HEK293 (cell line): Measurements from ENCODE around the gene CYB5RL.
"Not testable (repeated sequence)": the region's sequence is repeated elsewhere in the genome, so short reads cannot be mapped to it uniquely, and the experiment has no call there.

ENCODE experiments used
- CTCF ChIA-PET: fragments of 350-600 bp; formaldehyde crosslinking; extraction: SDS; loops from one replicate; lab custom pipeline; 2021; ENCODE audit warnings: antibody characterized with exemption; lab: Yijun Ruan, JAX
- POLR2A ChIA-PET: fragments of 300-600 bp; formaldehyde crosslinking; extraction: SDS; loops from one replicate; lab custom pipeline; 2020; ENCODE audit warnings: antibody characterized with exemption, inconsistent platforms; lab: Yijun Ruan, JAX
- H3K27ac ChIP-seq: fragments of 200-500 bp; sonication (Bioruptor generic); 2 replicates; pipeline ENCODE4 v1.5.1; 2014; ENCODE audit warnings: low read depth, low read length, control low read depth, inconsistent platforms; ENCODE audit errors: extremely low read depth
- H3K36me3 ChIP-seq, 2 experiments: fragments of 200-500 bp in 1 of 2; sonication (Bioruptor generic) in 1 of 2; 1 replicate in 1 of 2; 2 replicates in 1 of 2; pipeline ENCODE4 v1.5.1; 2014 to 2017; ENCODE audit warnings: inconsistent platforms in 2 of 2, low read length in 2 of 2; ENCODE audit not compliant: control insufficient read depth in 2 of 2, insufficient read depth in 1 of 2
- H3K4me1 ChIP-seq: fragments of 200-500 bp; sonication (Bioruptor generic); 2 replicates; pipeline ENCODE4 v1.5.1; 2014; ENCODE audit warnings: mild to moderate bottlenecking, low read length, inconsistent platforms; ENCODE audit not compliant: control insufficient read depth, insufficient read depth
- H3K4me3 ChIP-seq: 2 replicates; pipeline ENCODE4 v1.5.1; 2011; ENCODE audit warnings: low read depth, mild to moderate bottlenecking, control low read depth, low read length, moderate library complexity
- H3K9me3 ChIP-seq: fragments of 200-500 bp; sonication (Bioruptor generic); 2 replicates; pipeline ENCODE4 v1.5.1; 2014; ENCODE audit warnings: low read depth, low read length, inconsistent platforms; ENCODE audit not compliant: control insufficient read depth, insufficient read depth
- BCL11A ChIP-seq: fragments of 450-650 bp; formaldehyde crosslinking; IDR thresholded peaks from 2 replicates; pipeline ENCODE4 v1.5.1; 2016; ENCODE audit warnings: low read depth, missing biosample characterization, missing genetic modification characterization
- HOXA7 ChIP-seq: sonication (generic); formaldehyde crosslinking; IDR thresholded peaks from 2 replicates; pipeline ENCODE4 v1.8.1; 2022; ENCODE audit warnings: missing genetic modification reagents, borderline replicate concordance
- SALL2 ChIP-seq: fragments of 450-650 bp; formaldehyde crosslinking; IDR thresholded peaks from 2 replicates; pipeline ENCODE4 v1.5.0; 2017; ENCODE audit warnings: missing biosample characterization, mild to moderate bottlenecking, missing genetic modification characterization, borderline replicate concordance
- ZBTB1 ChIP-seq: fragments of 450-650 bp; formaldehyde crosslinking; IDR thresholded peaks from 2 replicates; pipeline ENCODE4 v1.5.1; 2016; ENCODE audit warnings: missing biosample characterization, missing genetic modification characterization
- ZNF169 ChIP-seq: fragments of 450-650 bp; formaldehyde crosslinking; IDR thresholded peaks from 2 replicates; pipeline ENCODE4 v1.5.1; 2016; ENCODE audit warnings: missing biosample characterization, missing genetic modification characterization
- ZNF19 ChIP-seq: fragments of 450-650 bp; formaldehyde crosslinking; IDR thresholded peaks from 2 replicates; pipeline ENCODE4; 2016; ENCODE audit warnings: missing biosample characterization, missing genetic modification characterization, low read depth
- ZNF2 ChIP-seq: fragments of 450-650 bp; formaldehyde crosslinking; IDR thresholded peaks from 2 replicates; pipeline ENCODE4 v1.5.1; 2016; ENCODE audit warnings: missing biosample characterization, missing genetic modification characterization
- ZNF23 ChIP-seq: fragments of 450-650 bp; formaldehyde crosslinking; IDR thresholded peaks from 2 replicates; pipeline ENCODE4 v1.5.1; 2016; ENCODE audit warnings: missing biosample characterization, missing genetic modification characterization, borderline replicate concordance
- ZNF324 ChIP-seq: fragments of 450-650 bp; formaldehyde crosslinking; IDR thresholded peaks from 2 replicates; pipeline ENCODE4 v1.5.1; 2016; ENCODE audit warnings: missing biosample characterization, missing genetic modification characterization
- ZNF391 ChIP-seq: fragments of 450-650 bp; formaldehyde crosslinking; IDR thresholded peaks from 2 replicates; pipeline ENCODE4 v1.5.1; 2016; ENCODE audit warnings: low read depth, missing biosample characterization, missing genetic modification characterization, borderline replicate concordance
- ZNF501 ChIP-seq: fragments of 450-650 bp; formaldehyde crosslinking; IDR thresholded peaks from 2 replicates; pipeline ENCODE4 v1.5.1; 2016; ENCODE audit warnings: missing biosample characterization, missing genetic modification characterization
- ZNF514 ChIP-seq: fragments of 450-650 bp; formaldehyde crosslinking; IDR thresholded peaks from 2 replicates; pipeline ENCODE4 v1.5.1; 2016; ENCODE audit warnings: missing biosample characterization, missing genetic modification characterization
- ZNF544 ChIP-seq: fragments of 450-650 bp; formaldehyde crosslinking; IDR thresholded peaks from 2 replicates; pipeline ENCODE4 v1.5.0; 2017; ENCODE audit warnings: missing biosample characterization, missing genetic modification characterization
- ZNF549 ChIP-seq: fragments of 450-650 bp; IDR thresholded peaks from 2 replicates; pipeline ENCODE4 v1.5.1; 2018; ENCODE audit warnings: missing biosample characterization, missing genetic modification characterization, mild to moderate bottlenecking, inconsistent platforms, moderate library complexity
- ZNF585B ChIP-seq: fragments of 450-650 bp; formaldehyde crosslinking; IDR thresholded peaks from 2 replicates; pipeline ENCODE4 v1.5.1; 2016; ENCODE audit warnings: missing biosample characterization, missing genetic modification characterization
- ZNF747 ChIP-seq: fragments of 450-650 bp; formaldehyde crosslinking; IDR thresholded peaks from 2 replicates; pipeline ENCODE4 v1.5.1; 2016; ENCODE audit warnings: missing biosample characterization, missing genetic modification characterization
- TF ChIP-seq, protein P1 (sequence below): fragments of 450-650 bp; formaldehyde crosslinking; IDR thresholded peaks from 2 replicates; pipeline ENCODE4 v1.5.1; 2016; ENCODE audit warnings: missing biosample characterization, missing genetic modification characterization, low read depth
- TF ChIP-seq, protein P2 (sequence below): fragments of 450-650 bp; formaldehyde crosslinking; IDR thresholded peaks from 2 replicates; pipeline ENCODE4 v1.5.1; 2017; ENCODE audit warnings: missing biosample characterization, missing genetic modification characterization
- TF ChIP-seq, protein P3 (sequence below): fragments of 450-650 bp; formaldehyde crosslinking; IDR thresholded peaks from 2 replicates; pipeline ENCODE4 v1.5.1; 2017; ENCODE audit warnings: missing biosample characterization, missing genetic modification characterization
- TF ChIP-seq, protein P4 (sequence below): fragments of 450-650 bp; formaldehyde crosslinking; IDR thresholded peaks from 2 replicates; pipeline ENCODE4 v1.5.1; 2016; ENCODE audit warnings: missing biosample characterization, missing genetic modification characterization

The CYB5RL gene

DNA sequence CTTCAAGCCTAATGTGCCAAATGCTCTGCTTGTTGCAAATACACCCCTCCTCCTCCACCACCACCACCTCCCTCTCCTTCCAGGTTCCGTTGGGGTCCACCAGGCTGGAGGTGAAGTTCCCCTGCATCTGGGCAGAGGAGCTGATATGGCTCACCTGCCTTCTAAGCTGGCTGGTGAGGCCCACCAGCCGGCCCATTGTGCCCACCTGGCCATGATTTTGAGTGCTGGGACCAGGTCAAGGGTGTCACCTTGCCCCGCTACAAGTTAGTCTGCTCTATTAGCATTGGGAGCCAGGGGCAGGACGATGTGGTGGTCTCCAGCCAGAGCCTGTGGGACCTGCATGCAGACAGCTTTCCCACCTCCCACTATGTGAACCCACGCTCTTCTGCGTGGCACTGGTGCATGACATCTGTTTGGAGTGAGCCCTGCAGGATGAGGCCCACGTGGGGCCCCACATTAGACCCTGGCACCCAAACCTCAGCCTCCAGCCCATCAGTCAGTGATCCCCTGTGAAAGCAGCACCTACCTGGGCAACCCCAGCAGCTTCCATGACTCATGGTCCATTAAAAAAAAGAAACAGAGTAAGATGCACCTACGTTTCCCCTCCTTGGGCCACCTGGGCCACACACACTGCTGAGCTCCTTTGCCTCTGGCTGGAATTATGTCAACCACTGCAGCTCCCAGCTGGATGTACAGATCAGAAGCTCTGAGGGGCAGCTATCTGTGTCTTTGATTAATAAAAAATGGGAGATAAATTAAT, 31.4 kb downstream of the CYB5RL start:
- ChIA-PET CTCF (interaction anchor here (0.5 to 1.6 kb wide), 4 partner anchors 13 to 323 kb away, joined by 3 to 6 read pairs (median 4); no protein-coding TSS in a partner anchor), POLR2A (no interaction called here)
- TF ChIP-seq ZNF23 (tag by site-specific recombination) = no peak
- no peak for TF ChIP-seq ZNF544
- TF ChIP-seq, protein P1, sequence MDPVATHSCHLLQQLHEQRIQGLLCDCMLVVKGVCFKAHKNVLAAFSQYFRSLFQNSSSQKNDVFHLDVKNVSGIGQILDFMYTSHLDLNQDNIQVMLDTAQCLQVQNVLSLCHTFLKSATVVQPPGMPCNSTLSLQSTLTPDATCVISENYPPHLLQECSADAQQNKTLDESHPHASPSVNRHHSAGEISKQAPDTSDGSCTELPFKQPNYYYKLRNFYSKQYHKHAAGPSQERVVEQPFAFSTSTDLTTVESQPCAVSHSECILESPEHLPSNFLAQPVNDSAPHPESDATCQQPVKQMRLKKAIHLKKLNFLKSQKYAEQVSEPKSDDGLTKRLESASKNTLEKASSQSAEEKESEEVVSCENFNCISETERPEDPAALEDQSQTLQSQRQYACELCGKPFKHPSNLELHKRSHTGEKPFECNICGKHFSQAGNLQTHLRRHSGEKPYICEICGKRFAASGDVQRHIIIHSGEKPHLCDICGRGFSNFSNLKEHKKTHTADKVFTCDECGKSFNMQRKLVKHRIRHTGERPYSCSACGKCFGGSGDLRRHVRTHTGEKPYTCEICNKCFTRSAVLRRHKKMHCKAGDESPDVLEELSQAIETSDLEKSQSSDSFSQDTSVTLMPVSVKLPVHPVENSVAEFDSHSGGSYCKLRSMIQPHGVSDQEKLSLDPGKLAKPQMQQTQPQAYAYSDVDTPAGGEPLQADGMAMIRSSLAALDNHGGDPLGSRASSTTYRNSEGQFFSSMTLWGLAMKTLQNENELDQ (tag by site-specific recombination) = no peak
- TF ChIP-seq ZNF747 (tag by site-specific recombination) = no peak
- TF ChIP-seq ZBTB1 (tag by site-specific recombination) = no peak
- no peak for TF ChIP-seq ZNF391 (tag by site-specific recombination)
- no peak for TF ChIP-seq SALL2
- TF ChIP-seq, protein P2, sequence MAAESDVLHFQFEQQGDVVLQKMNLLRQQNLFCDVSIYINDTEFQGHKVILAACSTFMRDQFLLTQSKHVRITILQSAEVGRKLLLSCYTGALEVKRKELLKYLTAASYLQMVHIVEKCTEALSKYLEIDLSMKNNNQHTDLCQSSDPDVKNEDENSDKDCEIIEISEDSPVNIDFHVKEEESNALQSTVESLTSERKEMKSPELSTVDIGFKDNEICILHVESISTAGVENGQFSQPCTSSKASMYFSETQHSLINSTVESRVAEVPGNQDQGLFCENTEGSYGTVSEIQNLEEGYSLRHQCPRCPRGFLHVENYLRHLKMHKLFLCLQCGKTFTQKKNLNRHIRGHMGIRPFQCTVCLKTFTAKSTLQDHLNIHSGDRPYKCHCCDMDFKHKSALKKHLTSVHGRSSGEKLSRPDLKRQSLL (tag by site-specific recombination) = no peak
- TF ChIP-seq, protein P3, sequence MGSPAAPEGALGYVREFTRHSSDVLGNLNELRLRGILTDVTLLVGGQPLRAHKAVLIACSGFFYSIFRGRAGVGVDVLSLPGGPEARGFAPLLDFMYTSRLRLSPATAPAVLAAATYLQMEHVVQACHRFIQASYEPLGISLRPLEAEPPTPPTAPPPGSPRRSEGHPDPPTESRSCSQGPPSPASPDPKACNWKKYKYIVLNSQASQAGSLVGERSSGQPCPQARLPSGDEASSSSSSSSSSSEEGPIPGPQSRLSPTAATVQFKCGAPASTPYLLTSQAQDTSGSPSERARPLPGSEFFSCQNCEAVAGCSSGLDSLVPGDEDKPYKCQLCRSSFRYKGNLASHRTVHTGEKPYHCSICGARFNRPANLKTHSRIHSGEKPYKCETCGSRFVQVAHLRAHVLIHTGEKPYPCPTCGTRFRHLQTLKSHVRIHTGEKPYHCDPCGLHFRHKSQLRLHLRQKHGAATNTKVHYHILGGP = no peak
- Histone ChIP-seq H3K4me1 (no peaks in the 10 kb centered on the region), H3K27ac (no peak overlapping the region), H3K9me3 (no peaks in the 10 kb centered on the region), H3K4me3 (no peak overlapping the region), H3K36me3 (peaks cover 0 to 2% of the 10 kb centered on the region in 2 experiments; a peak in 1 of 3 replicates)

DNA sequence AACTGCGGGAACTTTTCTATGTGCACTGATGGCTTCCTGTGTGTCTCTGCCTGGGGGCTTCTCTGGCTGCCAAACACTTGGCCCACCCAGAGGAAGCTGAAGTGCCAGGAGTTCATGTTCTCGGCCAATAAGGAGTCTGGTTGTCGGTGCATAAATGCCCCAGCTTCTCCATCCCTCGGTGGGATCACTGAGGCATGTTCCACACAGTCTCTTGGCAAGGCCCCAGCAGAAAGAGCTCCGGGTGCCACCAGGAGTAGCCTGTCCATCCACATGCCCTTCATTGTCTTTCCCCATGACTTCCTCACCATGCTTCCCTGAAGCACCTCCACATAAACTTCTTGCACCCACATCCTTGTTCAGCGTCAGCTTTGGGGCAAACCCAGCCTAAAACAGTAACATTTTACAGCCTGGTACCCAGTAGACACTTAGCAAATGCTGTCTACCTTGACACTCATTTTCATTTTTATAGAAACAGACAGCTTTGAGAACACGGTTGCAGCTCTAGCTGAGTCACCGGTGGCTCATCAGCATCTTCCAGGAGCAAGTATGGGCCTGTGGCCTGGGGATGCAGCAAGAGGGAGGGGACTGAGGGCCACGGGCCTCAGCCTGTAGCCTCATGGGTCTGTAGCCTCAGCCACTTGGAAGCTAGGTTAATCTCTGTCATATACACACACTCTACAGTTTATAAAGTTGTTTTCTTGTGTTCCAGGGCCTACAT, 32.2 kb downstream of the CYB5RL start:
- ChIA-PET POLR2A (no interaction called here), CTCF (interaction anchor here (0.6 to 0.9 kb wide), 2 partner anchors 45 to 229 kb away, joined by 3 to 4 read pairs; no protein-coding TSS in a partner anchor)
- Histone ChIP-seq H3K36me3 (no peaks in the 10 kb centered on the region), H3K27ac (no peak overlapping the region), H3K9me3 (no peaks in the 10 kb centered on the region), H3K4me3 (no peak overlapping the region), H3K4me1 (no peaks in the 10 kb centered on the region; the same call in 1 of the 2 replicates)
- TF ChIP-seq ZNF2 (no peak), ZNF169 (tag by site-specific recombination) (no peak), ZNF514 (tag by site-specific recombination) (no peak), BCL11A (tag by site-specific recombination) (no peak), ZNF324 (tag by site-specific recombination) (no peak), ZNF549 (tag by site-specific recombination) (no peak), ZNF19 (no peak), ZNF501 (tag by site-specific recombination) (no peak), ZNF585B (tag by site-specific recombination) (no peak), HOXA7 (CRISPR knock-in tag) (no peak)
- TF ChIP-seq, protein P4, sequence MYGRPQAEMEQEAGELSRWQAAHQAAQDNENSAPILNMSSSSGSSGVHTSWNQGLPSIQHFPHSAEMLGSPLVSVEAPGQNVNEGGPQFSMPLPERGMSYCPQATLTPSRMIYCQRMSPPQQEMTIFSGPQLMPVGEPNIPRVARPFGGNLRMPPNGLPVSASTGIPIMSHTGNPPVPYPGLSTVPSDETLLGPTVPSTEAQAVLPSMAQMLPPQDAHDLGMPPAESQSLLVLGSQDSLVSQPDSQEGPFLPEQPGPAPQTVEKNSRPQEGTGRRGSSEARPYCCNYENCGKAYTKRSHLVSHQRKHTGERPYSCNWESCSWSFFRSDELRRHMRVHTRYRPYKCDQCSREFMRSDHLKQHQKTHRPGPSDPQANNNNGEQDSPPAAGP (tag by site-specific recombination) = no peak

DNA sequence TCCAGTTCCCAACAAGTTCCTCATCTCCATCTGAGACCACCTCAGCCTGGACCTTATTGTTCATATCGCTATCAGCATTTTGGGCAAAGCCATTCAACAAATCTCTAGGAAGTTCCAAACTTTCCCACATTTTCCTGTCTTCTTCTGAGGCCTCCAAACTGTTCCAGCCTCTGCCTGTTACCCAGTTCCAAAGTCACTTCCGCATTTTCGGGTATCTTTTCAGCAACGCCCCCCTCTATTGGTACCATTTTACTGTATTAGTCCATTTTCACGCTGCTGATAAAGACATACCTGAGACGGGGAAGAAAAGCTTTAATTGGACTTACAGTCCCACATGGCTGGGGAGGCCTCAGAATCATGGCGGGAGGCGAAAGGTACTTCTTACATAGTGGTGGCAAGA, 33.5 kb downstream of the CYB5RL start:
- H3K9me3 ChIP-seq, CTCF ChIA-PET, H3K4me3 ChIP-seq, H3K36me3 ChIP-seq, POLR2A ChIA-PET, H3K4me1 ChIP-seq, H3K27ac ChIP-seq: not testable (repeated sequence)
